ENCODE data around the gene BRIP1. TPM values are rescaled to one million over a fixed set of nuclear protein-coding genes. Genes with fewer than 3 reads are reported as not detected.
A peak's percentile ranks its signal among the peaks of the same experiment; 100 is the strongest.
"Not testable (repeated sequence)": the region's sequence is repeated elsewhere in the genome, so short reads cannot be mapped to it uniquely, and the experiment has no call there.

Gene BRIP1
- total RNA-seq, 2 donors from 2014 or later, result 24.2 to 25.5 TPM

- Mint-ChIP-seq H3K4me3 (peak overlapping the region; percentile 89), H3K4me1 (peaks cover 19% of the 10 kb centered on the region)
- 4 to 11% methylated on average over 5 to 8 of the region's 8 CpGs for WGBS, 2 experiments (ENCODE audit: insufficient coverage in 1 of 2, insufficient read length in 1 of 2)
Observed at GRCh38 chr17:61863801-61864126, 436 bp upstream of the BRIP1 start.

GRCh38 chr17:61862105-61862574 is 1.2 kb downstream of the BRIP1 start:
- peaks cover 14% of the 10 kb centered on the region for H3K36me3 Mint-ChIP-seq (ENCODE audit: low read depth)
- peak overlapping the region; percentile 94 for H3K9ac ChIP-seq (ENCODE audit: extremely low read depth, low read length, poor library complexity, severe bottlenecking)
- no peak for TF ChIP-seq CTCF (conservative IDR thresholded peaks at IDR 0.05)
- no peak overlapping the region for H3K27ac Mint-ChIP-seq
- H3K27me3 Mint-ChIP-seq (ENCODE audit: insufficient read depth), result no peaks in the 10 kb centered on the region
- peaks cover 19% of the 10 kb centered on the region for H3K4me1 Mint-ChIP-seq
- peak overlapping the region; percentile 89 for H3K4me3 Mint-ChIP-seq
- H3K4me3 ChIP-seq (ENCODE audit: low read length), result peak overlapping the region; percentile 86
- no peak overlapping the region for H3K27ac ChIP-seq (ENCODE audit: low read depth, low read length)
- WGBS, 2 experiments (ENCODE audit: insufficient coverage in 1 of 2, insufficient read length in 1 of 2), result 0% methylated on average over 1 of the region's 1 CpG; no CpG with 5 or more reads in 1 of the 2 experiments
- no peaks in the 10 kb centered on the region for H3K9me3 ChIP-seq (ENCODE audit: control insufficient read depth, low read length)
- H3K36me3 ChIP-seq (ENCODE audit: control insufficient read depth, insufficient read depth, low read length), result peaks cover 13% of the 10 kb centered on the region
- no peaks in the 10 kb centered on the region for H3K27me3 ChIP-seq (ENCODE audit: control insufficient read depth, insufficient read depth, low read length, poor library complexity, severe bottlenecking)
- H3K4me1 ChIP-seq (ENCODE audit: control insufficient read depth, insufficient read depth, low read length), result no peaks in the 10 kb centered on the region
- no peaks in the 10 kb centered on the region for H3K9me3 Mint-ChIP-seq
- no peak for DNase-seq

More at GRCh38 chr17:61863801-61864126, 436 bp upstream of the BRIP1 start:
- no peak for TF ChIP-seq CTCF (conservative IDR thresholded peaks at IDR 0.05)
- Mint-ChIP-seq H3K9me3 (no peaks in the 10 kb centered on the region), H3K27ac (peak overlapping the region; percentile 98), H3K27me3 (ENCODE audit: insufficient read depth) (no peaks in the 10 kb centered on the region), H3K36me3 (ENCODE audit: low read depth) (peaks cover 20% of the 10 kb centered on the region)
- peak overlapping the region; percentile 94 for H3K9ac ChIP-seq (ENCODE audit: extremely low read depth, low read length, poor library complexity, severe bottlenecking)
- no peaks in the 10 kb centered on the region for H3K9me3 ChIP-seq (ENCODE audit: control insufficient read depth, low read length)
- H3K36me3 ChIP-seq (ENCODE audit: control insufficient read depth, insufficient read depth, low read length), result peaks cover 24% of the 10 kb centered on the region
- H3K27ac ChIP-seq (ENCODE audit: low read depth, low read length), result no peak overlapping the region
- H3K27me3 ChIP-seq (ENCODE audit: control insufficient read depth, insufficient read depth, low read length, poor library complexity, severe bottlenecking), result no peaks in the 10 kb centered on the region
- H3K4me1 ChIP-seq (ENCODE audit: control insufficient read depth, insufficient read depth, low read length), result no peaks in the 10 kb centered on the region
- no peak for DNase-seq
- H3K4me3 ChIP-seq (ENCODE audit: low read length), result peak overlapping the region; percentile 86

GRCh38 chr17:61860397-61860796 is 2.9 kb downstream of the BRIP1 start:
- H3K9me3 Mint-ChIP-seq; H3K27ac Mint-ChIP-seq; H3K4me3 ChIP-seq (ENCODE audit: low read length); H3K4me1 ChIP-seq (ENCODE audit: control insufficient read depth, insufficient read depth, low read length); H3K9me3 ChIP-seq (ENCODE audit: control insufficient read depth, low read length); DNase-seq; H3K27ac ChIP-seq (ENCODE audit: low read depth, low read length); H3K27me3 ChIP-seq (ENCODE audit: control insufficient read depth, insufficient read depth, low read length, poor library complexity, severe bottlenecking); H3K9ac ChIP-seq (ENCODE audit: extremely low read depth, low read length, poor library complexity, severe bottlenecking); H3K4me3 Mint-ChIP-seq; H3K27me3 Mint-ChIP-seq (ENCODE audit: insufficient read depth): not testable (repeated sequence)
- 93 to 96% methylated on average over 9 to 10 of the region's 10 CpGs for WGBS, 2 experiments (ENCODE audit: insufficient coverage in 1 of 2, insufficient read length in 1 of 2)
- H3K4me1 Mint-ChIP-seq, result peaks cover 19% of the 10 kb centered on the region
- H3K36me3 Mint-ChIP-seq (ENCODE audit: low read depth), result peaks cover 17% of the 10 kb centered on the region
- H3K36me3 ChIP-seq (ENCODE audit: control insufficient read depth, insufficient read depth, low read length), result peaks cover 18% of the 10 kb centered on the region

- no peak overlapping the region for H3K27ac Mint-ChIP-seq
- WGBS, 2 experiments (ENCODE audit: insufficient coverage in 1 of 2, insufficient read length in 1 of 2), result 92 to 100% methylated on average over 1 of the region's 1 CpG
- H3K4me1 ChIP-seq (ENCODE audit: control insufficient read depth, insufficient read depth, low read length), result no peaks in the 10 kb centered on the region
- H3K9me3 ChIP-seq (ENCODE audit: control insufficient read depth, low read length), result no peaks in the 10 kb centered on the region
- H3K27me3 ChIP-seq (ENCODE audit: control insufficient read depth, insufficient read depth, low read length, poor library complexity, severe bottlenecking), result no peaks in the 10 kb centered on the region
- H3K36me3 ChIP-seq (ENCODE audit: control insufficient read depth, insufficient read depth, low read length), result peaks cover 33% of the 10 kb centered on the region
- no peak overlapping the region for H3K4me3 Mint-ChIP-seq
- no peaks in the 10 kb centered on the region for H3K9me3 Mint-ChIP-seq
- no peaks in the 10 kb centered on the region for H3K4me1 Mint-ChIP-seq
- peaks cover 33% of the 10 kb centered on the region for H3K36me3 Mint-ChIP-seq (ENCODE audit: low read depth)
- no peak overlapping the region for H3K4me3 ChIP-seq (ENCODE audit: low read length)
- DNase-seq, result no peak
- TF ChIP-seq CTCF (conservative IDR thresholded peaks at IDR 0.05), result no peak
- no peak overlapping the region for H3K9ac ChIP-seq (ENCODE audit: extremely low read depth, low read length, poor library complexity, severe bottlenecking)
- H3K27ac ChIP-seq (ENCODE audit: low read depth, low read length), result no peak overlapping the region
- no peaks in the 10 kb centered on the region for H3K27me3 Mint-ChIP-seq (ENCODE audit: insufficient read depth)
Observed at GRCh38 chr17:61856035-61856434, 7.3 kb downstream of the BRIP1 start.
